Midbrain (tissue), 1 donor: ENCODE data around the gene MREG.

Source experiments
- DNase-seq: peaks from one replicate; lab custom pipeline; 2025; lab: John Stamatoyannopoulos, UW

The MREG gene

GRCh38 chr2:215918901-215919599 is 94.3 kb downstream of the MREG start:
- DNase-seq: no peak

GRCh38 chr2:215917953-215918620 is 95.3 kb downstream of the MREG start:
- no peak for DNase-seq

GRCh38 chr2:215915441-215915840 is 97.9 kb downstream of the MREG start:
- DNase-seq: no peak

- no peak for DNase-seq
Observed at GRCh38 chr2:215914777-215915165, 98.6 kb downstream of the MREG start.

GRCh38 chr2:215914054-215914776 is 99.1 kb downstream of the MREG start:
- DNase-seq: no peak

GRCh38 chr2:215912299-215912842 is 101.0 kb downstream of the MREG start:
- DNase-seq: no peak

- DNase-seq: no peak
Observed at GRCh38 chr2:215911301-215912085, 101.9 kb downstream of the MREG start.

GRCh38 chr2:215910180-215910579 is 103.2 kb downstream of the MREG start:
- no peak for DNase-seq

- DNase-seq: no peak
Observed at GRCh38 chr2:215907147-215907546, 106.2 kb downstream of the MREG start.

GRCh38 chr2:215906458-215906857 is 106.9 kb downstream of the MREG start:
- DNase-seq: no peak

- DNase-seq: no peak
Observed at GRCh38 chr2:215905691-215906090, 107.7 kb downstream of the MREG start.

GRCh38 chr2:215904101-215904500 is 109.2 kb downstream of the MREG start:
- no peak for DNase-seq

GRCh38 chr2:215903203-215903602 is 110.1 kb downstream of the MREG start:
- DNase-seq: no peak

- no peak for DNase-seq
Observed at GRCh38 chr2:215901796-215902195, 111.6 kb downstream of the MREG start.

- no peak for DNase-seq
Observed at GRCh38 chr2:215900843-215901242, 112.5 kb downstream of the MREG start.

- no peak for DNase-seq
Observed at GRCh38 chr2:215900203-215900611, 113.1 kb downstream of the MREG start.

GRCh38 chr2:215899141-215900074 is 113.9 kb downstream of the MREG start:
- no peak for DNase-seq

GRCh38 chr2:215898363-215898762 is 115.0 kb downstream of the MREG start:
- no peak for DNase-seq

- DNase-seq: no peak
Observed at GRCh38 chr2:215896921-215897320, 116.4 kb downstream of the MREG start.

GRCh38 chr2:215895330-215895729 is 118.0 kb downstream of the MREG start:
- DNase-seq: no peak
